GM23248 (cell line): ENCODE results near the gene CLCN6.

Experiments used
- EZH2 ChIP-seq: fragments of 200-600 bp; sonication (generic); IDR thresholded peaks from 2 replicates; pipeline ENCODE4 v1.6.1; 2018; ENCODE audit warnings: antibody characterized with exemption, mild to moderate bottlenecking; ENCODE audit not compliant: insufficient read depth, poor library complexity, severe bottlenecking
- EZH2phosphoT487 ChIP-seq: fragments of 200-600 bp; sonication (generic); IDR thresholded peaks from 2 replicates; pipeline ENCODE4 v1.6.1; 2018; ENCODE audit warnings: antibody characterized with exemption, moderate library complexity, mild to moderate bottlenecking, low read depth; ENCODE audit not compliant: insufficient read depth

DNA sequence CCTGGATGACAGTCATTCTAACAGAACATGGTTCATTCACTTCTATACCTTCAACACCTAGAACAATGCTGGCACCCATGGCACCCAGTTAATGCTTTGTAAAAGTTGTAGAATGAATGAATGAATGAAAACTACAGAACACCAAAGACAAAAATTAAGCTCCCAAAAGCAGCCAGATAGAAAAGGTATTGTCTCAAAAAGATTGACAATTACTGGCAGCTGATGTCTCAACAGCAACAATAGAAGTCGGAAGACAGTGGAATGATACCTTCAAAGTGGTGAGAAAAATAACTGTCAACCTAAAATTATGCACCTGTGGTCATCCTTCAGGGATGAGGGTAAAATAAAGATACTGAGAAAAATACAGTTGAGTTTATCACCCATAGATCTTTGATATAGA is 48.9 kb upstream of the CLCN6 start:
- TF ChIP-seq EZH2 (no peak), EZH2phosphoT487 (no peak)
